DOHH2 (cell line): ENCODE results near the gene NIM1K.

Experiments
- H3F3A ChIP-seq: fragments of 200-600 bp; sonication (generic), shearing (Covaris generic); 2 replicates; pipeline ENCODE4 v1.6.0; 2016; ENCODE audit warnings: antibody characterized with exemption, mild to moderate bottlenecking; ENCODE audit not compliant: control insufficient read depth, insufficient read depth
- H3K27ac ChIP-seq: fragments of 200-600 bp; sonication (generic); 2 replicates; pipeline ENCODE4 v1.5.1; 2014; ENCODE audit warnings: low read depth, mild to moderate bottlenecking, low read length, moderate library complexity
- H3K27me3 ChIP-seq: fragments of 200-600 bp; sonication (generic); 2 replicates; pipeline ENCODE4 v1.6.1; 2014; ENCODE audit warnings: mild to moderate bottlenecking, low read length, mixed read lengths; ENCODE audit not compliant: control insufficient read depth
- H3K36me3 ChIP-seq: fragments of 200-600 bp; sonication (generic); 2 replicates; pipeline ENCODE4 v1.6.1; 2014; ENCODE audit warnings: mild to moderate bottlenecking, low read length, moderate library complexity, mixed read lengths; ENCODE audit not compliant: control insufficient read depth
- H3K4me1 ChIP-seq: fragments of 200-600 bp; sonication (generic); 2 replicates; pipeline ENCODE4 v1.6.1; 2014; ENCODE audit warnings: mild to moderate bottlenecking, low read length, mixed read lengths; ENCODE audit not compliant: control insufficient read depth
- H3K4me2 ChIP-seq: fragments of 200-600 bp; sonication (generic); 2 replicates; pipeline ENCODE4 v1.6.0; 2014; ENCODE audit warnings: mild to moderate bottlenecking, low read length, moderate library complexity
- H3K4me3 ChIP-seq: fragments of 200-600 bp; sonication (generic); 2 replicates; pipeline ENCODE4 v1.5.1; 2014; ENCODE audit warnings: mild to moderate bottlenecking, low read length, mixed read lengths
- H3K79me2 ChIP-seq: fragments of 200-600 bp; sonication (generic); 2 replicates; pipeline ENCODE4 v1.6.1; 2014; ENCODE audit warnings: mild to moderate bottlenecking, low read length, mixed read lengths; ENCODE audit not compliant: control insufficient read depth
- H3K9me2 ChIP-seq: fragments of 200-600 bp; sonication (generic); replicated peaks from 2 replicates; pipeline ENCODE4 v1.6.1; 2014; ENCODE audit warnings: mild to moderate bottlenecking, low read length, mixed read lengths; ENCODE audit not compliant: control insufficient read depth
- H3K9me3 ChIP-seq: fragments of 200-600 bp; sonication (generic); 2 replicates; pipeline ENCODE4 v1.6.1; 2014; ENCODE audit warnings: antibody characterized with exemption, low read length, mixed read lengths; ENCODE audit not compliant: control insufficient read depth, insufficient read depth
- H4K20me1 ChIP-seq: fragments of 200-600 bp; sonication (generic); 2 replicates; pipeline ENCODE4 v1.6.0; 2014; ENCODE audit warnings: low read depth, mild to moderate bottlenecking, antibody characterized with exemption, low read length, moderate library complexity; ENCODE audit not compliant: control insufficient read depth, insufficient read depth
- EZH2phosphoT487 ChIP-seq: fragments of 200-600 bp; sonication (generic); IDR thresholded peaks from 2 replicates; pipeline ENCODE4 v1.6.1; 2017; ENCODE audit warnings: borderline replicate concordance, mild to moderate bottlenecking, antibody characterized with exemption, low read length, moderate library complexity, mixed read lengths
- TF ChIP-seq, protein P1 (sequence below): fragments of 200-600 bp; sonication (generic); IDR thresholded peaks from one replicate; pipeline ENCODE4 v1.5.1; 2014; ENCODE audit warnings: antibody characterized with exemption, mild to moderate bottlenecking, low read depth, low read length; ENCODE audit not compliant: poor library complexity, severe bottlenecking

The NIM1K gene

DNA sequence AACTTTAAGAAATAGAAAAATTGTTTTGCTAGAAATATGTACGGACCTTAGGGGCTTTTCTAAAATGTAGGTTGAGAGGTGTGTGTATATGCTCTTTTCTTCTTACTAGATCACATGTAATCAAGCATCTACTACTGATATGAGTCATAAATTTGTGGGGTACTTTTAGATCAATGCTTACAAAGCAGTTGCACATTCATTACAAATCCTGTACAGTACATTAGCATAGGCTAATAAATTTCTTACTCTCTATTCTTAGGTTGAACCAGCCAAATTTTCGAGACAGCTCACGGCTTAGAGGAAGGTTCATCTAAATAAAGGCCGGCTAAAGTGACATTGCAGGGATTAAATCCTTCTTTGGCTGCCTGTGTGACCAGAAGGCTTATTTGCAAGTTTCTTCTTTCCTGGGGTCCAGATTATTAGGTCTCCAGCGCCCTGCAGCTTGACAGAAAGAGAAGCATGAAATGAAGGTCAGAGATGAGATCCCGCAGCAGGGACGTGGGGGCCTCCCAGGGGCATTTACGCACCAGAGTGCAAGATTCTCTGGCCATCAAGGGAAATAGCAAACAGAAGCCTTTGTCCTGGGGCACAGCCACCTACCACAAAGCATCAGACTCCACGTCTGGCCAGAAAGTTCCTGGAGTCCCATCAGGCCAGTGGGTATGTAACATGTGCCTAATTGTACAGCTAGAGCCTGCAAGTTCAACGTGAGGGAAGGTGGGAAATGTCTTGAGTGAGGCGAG, 53.0 kb downstream of the NIM1K start:
- Histone ChIP-seq H3K27me3 (peaks cover 36% of the 10 kb centered on the region), H3K9me2 (no peaks in the 10 kb centered on the region), H3K36me3 (no peaks in the 10 kb centered on the region), H4K20me1 (no peaks in the 10 kb centered on the region), H3K9me3 (no peaks in the 10 kb centered on the region), H3K27ac (no peak overlapping the region), H3K4me2 (no peak overlapping the region), H3K4me1 (no peaks in the 10 kb centered on the region), H3F3A (no peaks in the 10 kb centered on the region), H3K79me2 (no peaks in the 10 kb centered on the region), H3K4me3 (no peak overlapping the region)
- no peak for TF ChIP-seq EZH2phosphoT487
- TF ChIP-seq, protein P1, sequence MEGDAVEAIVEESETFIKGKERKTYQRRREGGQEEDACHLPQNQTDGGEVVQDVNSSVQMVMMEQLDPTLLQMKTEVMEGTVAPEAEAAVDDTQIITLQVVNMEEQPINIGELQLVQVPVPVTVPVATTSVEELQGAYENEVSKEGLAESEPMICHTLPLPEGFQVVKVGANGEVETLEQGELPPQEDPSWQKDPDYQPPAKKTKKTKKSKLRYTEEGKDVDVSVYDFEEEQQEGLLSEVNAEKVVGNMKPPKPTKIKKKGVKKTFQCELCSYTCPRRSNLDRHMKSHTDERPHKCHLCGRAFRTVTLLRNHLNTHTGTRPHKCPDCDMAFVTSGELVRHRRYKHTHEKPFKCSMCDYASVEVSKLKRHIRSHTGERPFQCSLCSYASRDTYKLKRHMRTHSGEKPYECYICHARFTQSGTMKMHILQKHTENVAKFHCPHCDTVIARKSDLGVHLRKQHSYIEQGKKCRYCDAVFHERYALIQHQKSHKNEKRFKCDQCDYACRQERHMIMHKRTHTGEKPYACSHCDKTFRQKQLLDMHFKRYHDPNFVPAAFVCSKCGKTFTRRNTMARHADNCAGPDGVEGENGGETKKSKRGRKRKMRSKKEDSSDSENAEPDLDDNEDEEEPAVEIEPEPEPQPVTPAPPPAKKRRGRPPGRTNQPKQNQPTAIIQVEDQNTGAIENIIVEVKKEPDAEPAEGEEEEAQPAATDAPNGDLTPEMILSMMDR, result no peak

- no peaks in the 10 kb centered on the region for H3F3A ChIP-seq
- no peak for TF ChIP-seq EZH2phosphoT487
- TF ChIP-seq, protein P1, result no peak
- no peaks in the 10 kb centered on the region for H3K9me2 ChIP-seq
- no peak overlapping the region for H3K4me3 ChIP-seq
- no peaks in the 10 kb centered on the region for H4K20me1 ChIP-seq
- H3K9me3 ChIP-seq, result no peaks in the 10 kb centered on the region
- H3K27me3 ChIP-seq, result peaks cover 36% of the 10 kb centered on the region
- no peaks in the 10 kb centered on the region for H3K36me3 ChIP-seq
- H3K27ac ChIP-seq, result no peak overlapping the region
- H3K4me1 ChIP-seq, result no peaks in the 10 kb centered on the region
- H3K4me2 ChIP-seq, result no peak overlapping the region
- H3K79me2 ChIP-seq, result no peaks in the 10 kb centered on the region
These were observed 53.8 kb downstream of the NIM1K start for GRCh38 chr5:43245724-43246385.

DNA sequence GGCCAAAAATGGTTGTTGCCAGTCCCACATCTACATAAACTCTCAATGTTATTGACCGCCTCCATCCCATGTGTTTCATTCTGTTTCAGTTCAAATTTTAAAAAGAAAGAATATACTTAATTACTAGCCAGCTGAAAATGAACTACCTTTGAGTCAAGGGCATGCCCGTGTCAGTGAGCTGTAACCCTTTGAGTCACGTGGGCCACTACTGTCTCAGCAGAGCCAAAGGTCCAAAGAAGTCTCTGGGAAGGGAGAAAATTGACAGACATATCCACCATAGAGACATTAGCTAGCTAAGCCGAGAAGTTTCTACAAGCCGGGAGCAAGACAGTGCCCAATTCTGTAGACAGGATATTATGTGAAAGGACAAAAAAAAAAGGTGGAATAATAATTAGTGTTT, 59.7 kb downstream of the NIM1K start:
- Histone ChIP-seq H3K79me2 (no peaks in the 10 kb centered on the region), H3K27me3 (peaks cover 26% of the 10 kb centered on the region), H3K9me2 (no peaks in the 10 kb centered on the region), H3K9me3 (no peaks in the 10 kb centered on the region), H3K36me3 (no peaks in the 10 kb centered on the region), H3K4me1 (no peaks in the 10 kb centered on the region), H4K20me1 (no peaks in the 10 kb centered on the region), H3K4me3 (no peak overlapping the region), H3K27ac (no peak overlapping the region), H3K4me2 (no peak overlapping the region), H3F3A (no peaks in the 10 kb centered on the region)
- TF ChIP-seq, protein P1, result no peak
- TF ChIP-seq EZH2phosphoT487, result no peak
